Astrocyte (in vitro differentiated cells and primary cell): ENCODE data around the gene MYH9.

ENCODE experiments used
- CTCF ChIP-seq: IDR thresholded peaks from 2 replicates; pipeline ENCODE4 v1.5.1; 2011; ENCODE audit warnings: low read depth, mild to moderate bottlenecking, inconsistent platforms, low read length, moderate library complexity; ENCODE audit not compliant: insufficient read depth
- EZH2 ChIP-seq: IDR thresholded peaks from 2 replicates; pipeline ENCODE4 v1.6.1; 2012; ENCODE audit warnings: mild to moderate bottlenecking, low read length, inconsistent platforms; ENCODE audit not compliant: insufficient read depth

- TF ChIP-seq CTCF (no peak), EZH2 (no peak)
Measured at GRCh38 chr22:36398601-36399471, 11.1 kb upstream of the MYH9 start.
